HepG2 (cell line): ENCODE data around the gene SSR2. TPM values are rescaled to one million over a fixed set of nuclear protein-coding genes. Genes with fewer than 3 reads are reported as not detected.

Source experiments
- GATA4 ChIP-seq: sonication (generic); IDR thresholded peaks from 2 replicates; pipeline ENCODE4 v1.6.1; 2016; ENCODE audit warnings: antibody characterized with exemption, low read depth, borderline replicate concordance
- GFI1 ChIP-seq: sonication (generic); formaldehyde crosslinking; IDR thresholded peaks from 2 replicates; pipeline ENCODE4 v1.5.0; 2020; ENCODE audit warnings: missing genetic modification reagents, mild to moderate bottlenecking, borderline replicate concordance
- GTF3A ChIP-seq: sonication (generic); formaldehyde crosslinking; conservative IDR thresholded peaks from 2 replicates; pipeline ENCODE4 v1.4.0; 2020; ENCODE audit warnings: mild to moderate bottlenecking, missing genetic modification reagents
- NBN ChIP-seq: fragments of 450-650 bp; conservative IDR thresholded peaks from 2 replicates; pipeline ENCODE4 v1.6.1; 2017
- PPARG ChIP-seq: conservative IDR thresholded peaks from 2 replicates; pipeline ENCODE4 v1.6.1; 2016; ENCODE audit warnings: missing biosample characterization, missing genetic modification reagents
- RBFOX2 ChIP-seq: fragments of 200-400 bp; formaldehyde crosslinking; IDR thresholded peaks from 2 replicates; pipeline ENCODE4 v1.6.1; 2017; ENCODE audit warnings: low read depth, mild to moderate bottlenecking, low read length
- RORA ChIP-seq: sonication (generic); formaldehyde crosslinking; IDR thresholded peaks from 2 replicates; pipeline ENCODE4 v1.5.0; 2020; ENCODE audit warnings: mild to moderate bottlenecking, missing genetic modification reagents, moderate library complexity
- TMF1 ChIP-seq: sonication (generic); formaldehyde crosslinking; IDR thresholded peaks from 2 replicates; pipeline ENCODE4 v1.8.1; 2022; ENCODE audit warnings: low read depth, missing genetic modification reagents
- ZNF251 ChIP-seq: sonication (generic); formaldehyde crosslinking; IDR thresholded peaks from 2 replicates; pipeline ENCODE4 v1.9.0; 2021; ENCODE audit warnings: mild to moderate bottlenecking, missing genetic modification reagents
- ZNF335 ChIP-seq: sonication (generic); formaldehyde crosslinking; IDR thresholded peaks from 2 replicates; pipeline ENCODE4 v1.4.0; 2020; ENCODE audit warnings: missing genetic modification reagents
- ZNF44 ChIP-seq: sonication (generic); formaldehyde crosslinking; IDR thresholded peaks from 2 replicates; pipeline ENCODE4 v1.5.1; 2020; ENCODE audit warnings: mild to moderate bottlenecking, missing genetic modification reagents
- ZNF878 ChIP-seq: sonication (generic); formaldehyde crosslinking; IDR thresholded peaks from 2 replicates; pipeline ENCODE4 v1.8.1; 2023; ENCODE audit warnings: mild to moderate bottlenecking, missing genetic modification reagents, moderate library complexity
- polyA plus RNA-seq, 8 experiments: library from polyadenylated mRNA; depleted of rRNA in 3 of 8; stranded (reverse) in 7 of 8; unstranded in 1 of 8; fragments of >200 nt; fragmentation: Illumina TruSeq in 4 of 8; extraction: Trizol in 4 of 8; gene quantifications; 2 replicates each; pipeline versions ENCODE4 v1.2.1 to v1.2.3, GENCODE V29; 2011 to 2016; ENCODE audit warnings: low read depth in 4 of 8, missing spikeins in 1 of 8, mixed read lengths in 1 of 8; ENCODE audit not compliant: insufficient read depth in 1 of 8
- total RNA-seq, 5 experiments: library from RNA; depleted of rRNA; stranded (reverse); fragments of >200 nt; fragmentation: Illumina TruSeq; extraction: Trizol; gene quantifications; 2 replicates each; pipeline ENCODE4 v1.2.3, GENCODE V29; 2016; ENCODE audit warnings: low read depth in 1 of 5
- TF ChIP-seq, protein P1 (sequence below), 2 experiments: IDR thresholded peaks; 2 replicates each; pipeline ENCODE4 v1.6.1; 2011 to 2012; ENCODE audit warnings: low read length in 2 of 2, borderline replicate concordance in 1 of 2, low read depth in 1 of 2, mild to moderate bottlenecking in 1 of 2, moderate library complexity in 1 of 2
- TF ChIP-seq, protein P2 (sequence below): sonication (generic); formaldehyde crosslinking; IDR thresholded peaks from 2 replicates; pipeline ENCODE4 v1.4.0; 2020; ENCODE audit warnings: missing genetic modification reagents
- TF ChIP-seq, protein P3 (sequence below): sonication (generic); formaldehyde crosslinking; IDR thresholded peaks from 2 replicates; pipeline ENCODE4 v1.5.0; 2020; ENCODE audit warnings: mild to moderate bottlenecking, missing genetic modification reagents, borderline replicate concordance

SSR2 gene
- total and polyA plus RNA-seq, 2 of the 13 experiments (the other 11 are each of a cell fraction or from before 2014, with no cell fraction given): 284 to 461 TPM

- TF ChIP-seq, protein P1, sequence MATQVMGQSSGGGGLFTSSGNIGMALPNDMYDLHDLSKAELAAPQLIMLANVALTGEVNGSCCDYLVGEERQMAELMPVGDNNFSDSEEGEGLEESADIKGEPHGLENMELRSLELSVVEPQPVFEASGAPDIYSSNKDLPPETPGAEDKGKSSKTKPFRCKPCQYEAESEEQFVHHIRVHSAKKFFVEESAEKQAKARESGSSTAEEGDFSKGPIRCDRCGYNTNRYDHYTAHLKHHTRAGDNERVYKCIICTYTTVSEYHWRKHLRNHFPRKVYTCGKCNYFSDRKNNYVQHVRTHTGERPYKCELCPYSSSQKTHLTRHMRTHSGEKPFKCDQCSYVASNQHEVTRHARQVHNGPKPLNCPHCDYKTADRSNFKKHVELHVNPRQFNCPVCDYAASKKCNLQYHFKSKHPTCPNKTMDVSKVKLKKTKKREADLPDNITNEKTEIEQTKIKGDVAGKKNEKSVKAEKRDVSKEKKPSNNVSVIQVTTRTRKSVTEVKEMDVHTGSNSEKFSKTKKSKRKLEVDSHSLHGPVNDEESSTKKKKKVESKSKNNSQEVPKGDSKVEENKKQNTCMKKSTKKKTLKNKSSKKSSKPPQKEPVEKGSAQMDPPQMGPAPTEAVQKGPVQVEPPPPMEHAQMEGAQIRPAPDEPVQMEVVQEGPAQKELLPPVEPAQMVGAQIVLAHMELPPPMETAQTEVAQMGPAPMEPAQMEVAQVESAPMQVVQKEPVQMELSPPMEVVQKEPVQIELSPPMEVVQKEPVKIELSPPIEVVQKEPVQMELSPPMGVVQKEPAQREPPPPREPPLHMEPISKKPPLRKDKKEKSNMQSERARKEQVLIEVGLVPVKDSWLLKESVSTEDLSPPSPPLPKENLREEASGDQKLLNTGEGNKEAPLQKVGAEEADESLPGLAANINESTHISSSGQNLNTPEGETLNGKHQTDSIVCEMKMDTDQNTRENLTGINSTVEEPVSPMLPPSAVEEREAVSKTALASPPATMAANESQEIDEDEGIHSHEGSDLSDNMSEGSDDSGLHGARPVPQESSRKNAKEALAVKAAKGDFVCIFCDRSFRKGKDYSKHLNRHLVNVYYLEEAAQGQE (IDR thresholded peaks at IDR 0.05; ENCODE audit: borderline replicate concordance in 1 of 2, low read depth in 1 of 2, low read length in 2 of 2): peak in 1 of 2 experiments; percentile 20; a peak in 1 of 4 replicates
- TF ChIP-seq, protein P2, sequence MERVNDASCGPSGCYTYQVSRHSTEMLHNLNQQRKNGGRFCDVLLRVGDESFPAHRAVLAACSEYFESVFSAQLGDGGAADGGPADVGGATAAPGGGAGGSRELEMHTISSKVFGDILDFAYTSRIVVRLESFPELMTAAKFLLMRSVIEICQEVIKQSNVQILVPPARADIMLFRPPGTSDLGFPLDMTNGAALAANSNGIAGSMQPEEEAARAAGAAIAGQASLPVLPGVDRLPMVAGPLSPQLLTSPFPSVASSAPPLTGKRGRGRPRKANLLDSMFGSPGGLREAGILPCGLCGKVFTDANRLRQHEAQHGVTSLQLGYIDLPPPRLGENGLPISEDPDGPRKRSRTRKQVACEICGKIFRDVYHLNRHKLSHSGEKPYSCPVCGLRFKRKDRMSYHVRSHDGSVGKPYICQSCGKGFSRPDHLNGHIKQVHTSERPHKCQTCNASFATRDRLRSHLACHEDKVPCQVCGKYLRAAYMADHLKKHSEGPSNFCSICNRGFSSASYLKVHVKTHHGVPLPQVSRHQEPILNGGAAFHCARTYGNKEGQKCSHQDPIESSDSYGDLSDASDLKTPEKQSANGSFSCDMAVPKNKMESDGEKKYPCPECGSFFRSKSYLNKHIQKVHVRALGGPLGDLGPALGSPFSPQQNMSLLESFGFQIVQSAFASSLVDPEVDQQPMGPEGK (CRISPR knock-in tag): no peak
- no peak for TF ChIP-seq GATA4
- no peak for TF ChIP-seq NBN
- TF ChIP-seq TMF1 (CRISPR knock-in tag): no peak
- TF ChIP-seq PPARG (CRISPR knock-in tag): 0 out of 2 replicates have a peak, but pooled peaks have one; percentile 16
- TF ChIP-seq ZNF335 (CRISPR knock-in tag): 0 out of 2 replicates have a peak, but pooled peaks have one; percentile 12
- TF ChIP-seq ZNF878: no peak
- TF ChIP-seq GFI1 (CRISPR knock-in tag): no peak
- no peak for TF ChIP-seq RBFOX2
- TF ChIP-seq RORA: no peak
- TF ChIP-seq, protein P3, sequence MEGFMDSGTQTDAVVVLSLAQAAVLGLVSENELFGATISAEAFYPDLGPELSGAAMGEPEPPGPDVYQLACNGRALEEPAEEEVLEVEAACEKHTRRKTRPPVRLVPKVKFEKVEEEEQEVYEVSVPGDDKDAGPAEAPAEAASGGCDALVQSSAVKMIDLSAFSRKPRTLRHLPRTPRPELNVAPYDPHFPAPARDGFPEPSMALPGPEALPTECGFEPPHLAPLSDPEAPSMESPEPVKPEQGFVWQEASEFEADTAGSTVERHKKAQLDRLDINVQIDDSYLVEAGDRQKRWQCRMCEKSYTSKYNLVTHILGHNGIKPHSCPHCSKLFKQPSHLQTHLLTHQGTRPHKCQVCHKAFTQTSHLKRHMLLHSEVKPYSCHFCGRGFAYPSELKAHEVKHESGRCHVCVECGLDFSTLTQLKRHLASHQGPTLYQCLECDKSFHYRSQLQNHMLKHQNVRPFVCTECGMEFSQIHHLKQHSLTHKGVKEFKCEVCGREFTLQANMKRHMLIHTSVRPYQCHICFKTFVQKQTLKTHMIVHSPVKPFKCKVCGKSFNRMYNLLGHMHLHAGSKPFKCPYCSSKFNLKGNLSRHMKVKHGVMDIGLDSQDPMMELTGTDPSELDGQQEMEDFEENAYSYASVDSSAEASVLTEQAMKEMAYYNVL (CRISPR knock-in tag): no peak
- no peak for TF ChIP-seq ZNF44
- TF ChIP-seq ZNF251 (CRISPR knock-in tag): no peak
- no peak for TF ChIP-seq GTF3A (CRISPR knock-in tag)
These were observed 18.4 kb downstream of the SSR2 start (continued) for GRCh38 chr1:156002188-156002911.
